GM23338 (cell line): ENCODE measurements around the gene SLC20A1. TPM values are rescaled to one million over a fixed set of nuclear protein-coding genes. Genes with fewer than 3 reads are reported as not detected.

Experiments
- ATAC-seq: fragments of 200-7000 bp; cut with Tn5 transposase; 3 replicates; pipeline ENCODE4 v1.9.1; 2020
- DNase-seq: peaks from one replicate; pipeline ENCODE4 v3.0.0-alpha.2; 2015; ENCODE audit warnings: low spot score
- H2AFZ ChIP-seq: fragments of 200-600 bp; sonication (generic); 2 replicates; pipeline ENCODE4 v1.8.0; 2016; ENCODE audit warnings: antibody characterized with exemption, mild to moderate bottlenecking, moderate library complexity
- H3F3A ChIP-seq: fragments of 200-600 bp; sonication (generic); replicated peaks from 2 replicates; pipeline ENCODE4 v1.8.0; 2017; ENCODE audit warnings: antibody characterized with exemption, mixed run types, low read depth
- H3K27ac ChIP-seq: fragments of 200-600 bp; sonication (generic); 2 replicates; pipeline ENCODE4 v1.6.1; 2016; ENCODE audit warnings: low read depth
- H3K27me3 ChIP-seq: fragments of 200-600 bp; sonication (generic); 2 replicates; pipeline ENCODE4 v1.8.0; 2016; ENCODE audit warnings: mild to moderate bottlenecking, mixed run types, moderate library complexity; ENCODE audit not compliant: insufficient read depth
- H3K36me3 ChIP-seq: fragments of 200-600 bp; sonication (generic); 2 replicates; pipeline ENCODE4 v1.8.0; 2016; ENCODE audit warnings: mild to moderate bottlenecking; ENCODE audit not compliant: insufficient read depth
- H3K4me1 ChIP-seq: fragments of 200-600 bp; sonication (generic); 2 replicates; pipeline ENCODE4 v1.8.0; 2016; ENCODE audit warnings: mild to moderate bottlenecking, moderate library complexity; ENCODE audit not compliant: insufficient read depth
- H3K4me2 ChIP-seq: fragments of 200-600 bp; sonication (generic); 2 replicates; pipeline ENCODE4 v1.7.1; 2017; ENCODE audit warnings: mixed run types
- H3K4me3 ChIP-seq: fragments of 200-600 bp; sonication (generic); 2 replicates; pipeline ENCODE4 v1.6.1; 2016; ENCODE audit warnings: mixed run types
- H3K79me2 ChIP-seq: fragments of 200-600 bp; sonication (generic); replicated peaks from 2 replicates; pipeline ENCODE4 v1.8.0; 2017; ENCODE audit warnings: mild to moderate bottlenecking; ENCODE audit not compliant: insufficient read depth
- H3K9me2 ChIP-seq: fragments of 200-600 bp; sonication (generic); 2 replicates; pipeline ENCODE4 v1.8.0; 2017; ENCODE audit not compliant: insufficient read depth
- H4K20me1 ChIP-seq: fragments of 200-600 bp; sonication (generic); replicated peaks from 2 replicates; pipeline ENCODE4 v1.8.0; 2017; ENCODE audit warnings: mild to moderate bottlenecking; ENCODE audit not compliant: insufficient read depth
- H3K27ac Mint-ChIP-seq: 2 replicates; pipeline ENCODE4 v1.8.0; 2020; ENCODE audit warnings: inconsistent platforms, mild to moderate bottlenecking, moderate library complexity, mixed read lengths
- H3K27me3 Mint-ChIP-seq: 3 replicates; pipeline ENCODE4 v1.8.0; 2022; ENCODE audit warnings: low read depth, mild to moderate bottlenecking, moderate library complexity, mixed read lengths, inconsistent platforms; ENCODE audit not compliant: insufficient read depth, poor library complexity
- H3K36me3 Mint-ChIP-seq: 3 replicates; pipeline ENCODE4 v1.8.0; 2021; ENCODE audit warnings: low read depth, mild to moderate bottlenecking, inconsistent platforms, moderate library complexity, mixed read lengths
- H3K4me1 Mint-ChIP-seq: 3 replicates; pipeline ENCODE4 v1.8.0; 2020; ENCODE audit warnings: mild to moderate bottlenecking, inconsistent platforms, mixed read lengths
- H3K4me3 Mint-ChIP-seq: 3 replicates; pipeline ENCODE4 v1.8.0; 2021; ENCODE audit warnings: moderate library complexity, mild to moderate bottlenecking, inconsistent platforms, mixed read lengths
- H3K9me3 Mint-ChIP-seq: 3 replicates; pipeline ENCODE4 v1.8.0; 2020; ENCODE audit warnings: moderate library complexity, mild to moderate bottlenecking, inconsistent platforms, mixed read lengths
- CREB1 ChIP-seq: fragments of 250-450 bp; sonication (Bioruptor Pico); IDR thresholded peaks from 2 replicates; pipeline ENCODE4 v1.5.0; 2020; ENCODE audit warnings: low read depth, mild to moderate bottlenecking, moderate library complexity
- CTCF ChIP-seq, 2 experiments: fragments of 200-600 bp in 1 of 2; sonication (generic) in 1 of 2; conservative IDR thresholded peaks; 2 replicates each; pipeline versions ENCODE4 v1.5.1 to v1.6.1; 2016 to 2017; ENCODE audit warnings: antibody characterized with exemption in 2 of 2, low read depth in 2 of 2, mild to moderate bottlenecking in 2 of 2, moderate library complexity in 1 of 2
- ETS1 ChIP-seq: IDR thresholded peaks from 2 replicates; pipeline ENCODE4 v1.6.1; 2016; ENCODE audit warnings: antibody characterized with exemption
- EZH2 ChIP-seq: fragments of 200-600 bp; sonication (generic); IDR thresholded peaks from one replicate; pipeline ENCODE4 v1.8.0; 2017; ENCODE audit warnings: antibody characterized with exemption, mild to moderate bottlenecking, low read depth; ENCODE audit not compliant: unreplicated experiment
- EZH2phosphoT487 ChIP-seq: fragments of 200-600 bp; sonication (generic); IDR thresholded peaks from one replicate; pipeline ENCODE4 v1.8.1; 2018; ENCODE audit warnings: antibody characterized with exemption; ENCODE audit not compliant: unreplicated experiment
- JUNB ChIP-seq: IDR thresholded peaks from one replicate; pipeline ENCODE4 v1.6.1; 2016; ENCODE audit warnings: antibody characterized with exemption; ENCODE audit not compliant: unreplicated experiment
- NANOG ChIP-seq: IDR thresholded peaks from 2 replicates; pipeline ENCODE4 v1.6.1; 2016; ENCODE audit warnings: antibody characterized with exemption, borderline replicate concordance
- POLR2AphosphoS5 ChIP-seq: IDR thresholded peaks from 2 replicates; pipeline ENCODE4 v1.6.1; 2016; ENCODE audit warnings: antibody characterized with exemption, low read depth
- REST ChIP-seq: IDR thresholded peaks from one replicate; pipeline ENCODE4 v1.6.1; 2018; ENCODE audit warnings: antibody characterized with exemption; ENCODE audit not compliant: unreplicated experiment
- STAT1 ChIP-seq: IDR thresholded peaks from one replicate; pipeline ENCODE4 v1.6.1; 2016; ENCODE audit warnings: antibody characterized with exemption; ENCODE audit not compliant: unreplicated experiment
- ZNF114 ChIP-seq: fragments of 250-450 bp; sonication (Bioruptor Pico); IDR thresholded peaks from 2 replicates; pipeline ENCODE4 v1.5.0; 2020; ENCODE audit warnings: mild to moderate bottlenecking, moderate library complexity
- ZNF331 ChIP-seq: fragments of 250-450 bp; sonication (Bioruptor Pico); IDR thresholded peaks from 2 replicates; pipeline ENCODE4 v1.5.0; 2020; ENCODE audit warnings: low read depth, mild to moderate bottlenecking, moderate library complexity
- ZNF462 ChIP-seq: fragments of 250-450 bp; sonication (Bioruptor Pico); IDR thresholded peaks from 2 replicates; pipeline ENCODE4 v1.5.0; 2020; ENCODE audit warnings: mild to moderate bottlenecking, moderate library complexity
- polyA plus RNA-seq: library from polyadenylated mRNA; unstranded; fragments of >200 nt; fragmentation: Nextera tagmentation; extraction: Ambion mirVana; gene quantifications from 2 replicates; pipeline ENCODE4 v1.2.1, GENCODE V29; 2016
- total RNA-seq: library from RNA; depleted of rRNA; stranded (reverse); fragments of >200 nt; shearing (Covaris generic); gene quantifications from 2 replicates; pipeline ENCODE4 v1.2.3, GENCODE V29; 2014

The SLC20A1 gene
- total and polyA plus RNA-seq, 2 experiments from 2014 or later = 52.9 to 84.3 TPM

GRCh38 chr2:112674229-112674628, 28.5 kb downstream of the SLC20A1 start:
- H3K4me1 Mint-ChIP-seq = peaks cover 12% of the 10 kb centered on the region; the same call in 2 of the 3 replicates
- Histone ChIP-seq H3K4me2 (no peak overlapping the region), H3K79me2 (no peaks in the 10 kb centered on the region), H4K20me1 (no peaks in the 10 kb centered on the region), H2AFZ (no peak overlapping the region), H3K4me3 (no peak overlapping the region), H3K4me1 (no peaks in the 10 kb centered on the region), H3F3A (no peaks in the 10 kb centered on the region), H3K9me2 (no peaks in the 10 kb centered on the region), H3K27ac (no peak overlapping the region), H3K36me3 (no peaks in the 10 kb centered on the region), H3K27me3 (no peaks in the 10 kb centered on the region)
- DNase-seq (no peak), ATAC-seq (no peak)
- no peaks in the 10 kb centered on the region for H3K9me3 Mint-ChIP-seq
- H3K4me3 Mint-ChIP-seq = no peak overlapping the region
- no peaks in the 10 kb centered on the region for H3K36me3 Mint-ChIP-seq
- peaks cover 13% of the 10 kb centered on the region for H3K27me3 Mint-ChIP-seq
- TF ChIP-seq EZH2 (no peak), EZH2phosphoT487 (no peak), ETS1 (no peak), JUNB (no peak), CREB1 (CRISPR knock-in tag) (no peak), STAT1 (no peak), ZNF462 (no peak), REST (no peak), CTCF (conservative IDR thresholded peaks at IDR 0.05; ENCODE audit: low read depth in 2 of 2) (no peak), ZNF114 (no peak), POLR2AphosphoS5 (no peak), NANOG (no peak), ZNF331 (CRISPR knock-in tag) (no peak)
- H3K27ac Mint-ChIP-seq = no peak overlapping the region
